Common myeloid progenitor, CD34-positive (primary cell): ENCODE data around the gene CTDSP2.
"Not testable (repeated sequence)": the region's sequence is repeated elsewhere in the genome, so short reads cannot be mapped to it uniquely, and the experiment has no call there.

Experiments used
- CTCF ChIA-PET: fragments of 350-600 bp; sonication (Branson Sonifier 250); formaldehyde crosslinking; loops from one replicate; lab custom pipeline; 2021; ENCODE audit warnings: antibody characterized with exemption; lab: Charles Lee
- POLR2A ChIA-PET: fragments of 350-600 bp; sonication (Branson Sonifier 250); formaldehyde crosslinking; loops from one replicate; lab custom pipeline; 2021; ENCODE audit warnings: antibody characterized with exemption; lab: Charles Lee
- DNase-seq, 3 donors: peaks; one replicate each; pipeline versions ENCODE4 v3.0.0 to v3.0.0-alpha.2; 2013
- H3K27ac ChIP-seq, 2 experiments: 1 replicate in 1 of 2; 2 replicates in 1 of 2; pipeline ENCODE4 v1.7.0; 2013; ENCODE audit warnings: inconsistent platforms in 2 of 2, low read length in 2 of 2, mild to moderate bottlenecking in 2 of 2, low read depth in 1 of 2, moderate library complexity in 1 of 2; ENCODE audit not compliant: severe bottlenecking in 2 of 2, insufficient read depth in 1 of 2, poor library complexity in 1 of 2
- H3K27me3 ChIP-seq, 5 experiments: replicated peaks in 2 of 5; 1 replicate in 3 of 5; 2 replicates in 2 of 5; pipeline versions ENCODE4 v1.6.1 to v1.7.0; 2013; ENCODE audit warnings: low read length in 4 of 5, mild to moderate bottlenecking in 2 of 5, moderate library complexity in 2 of 5, inconsistent platforms in 1 of 5; ENCODE audit not compliant: insufficient read depth in 5 of 5, control insufficient read depth in 4 of 5
- H3K36me3 ChIP-seq, 4 experiments: 1 replicate in 2 of 4; 2 replicates in 2 of 4; pipeline versions ENCODE4 v1.6.1 to v1.7.0; 2013; ENCODE audit warnings: low read length in 3 of 4, control low read depth in 1 of 4, mild to moderate bottlenecking in 1 of 4; ENCODE audit not compliant: control insufficient read depth in 4 of 4, insufficient read depth in 4 of 4
- H3K4me1 ChIP-seq, 4 experiments: 1 replicate in 3 of 4; 2 replicates in 1 of 4; pipeline versions ENCODE4 v1.6.1 to v1.7.1; 2013; ENCODE audit warnings: low read length in 3 of 4, mild to moderate bottlenecking in 3 of 4, control low read depth in 1 of 4, inconsistent platforms in 1 of 4, moderate library complexity in 1 of 4; ENCODE audit not compliant: control insufficient read depth in 4 of 4, insufficient read depth in 4 of 4; ENCODE audit errors: control extremely low read depth in 1 of 4
- H3K4me3 ChIP-seq, 7 experiments: 1 replicate in 4 of 7; 2 replicates in 3 of 7; pipeline versions ENCODE4 v1.5.1 to v1.7.0; 2013; ENCODE audit warnings: mild to moderate bottlenecking in 7 of 7, low read length in 6 of 7, moderate library complexity in 6 of 7, inconsistent platforms in 2 of 7, low read depth in 2 of 7, control low read depth in 1 of 7; ENCODE audit not compliant: insufficient read depth in 4 of 7, control insufficient read depth in 1 of 7; ENCODE audit errors: extremely low read depth in 1 of 7
- H3K9me3 ChIP-seq, 5 experiments: 1 replicate in 4 of 5; 2 replicates in 1 of 5; pipeline versions ENCODE4 v1.6.1 to v1.7.1; 2013; ENCODE audit warnings: low read length in 4 of 5, mild to moderate bottlenecking in 2 of 5, inconsistent platforms in 1 of 5, low read depth in 1 of 5, moderate library complexity in 1 of 5; ENCODE audit not compliant: control insufficient read depth in 4 of 5, insufficient read depth in 2 of 5; ENCODE audit errors: control extremely low read depth in 1 of 5
- WGBS: methylation state at CpG from one replicate; pipeline ENCODE4 v1.1.5; 2013; ENCODE audit not compliant: insufficient coverage; 5-methylcytosine and 5-hydroxymethylcytosine counted together

Gene CTDSP2

DNA sequence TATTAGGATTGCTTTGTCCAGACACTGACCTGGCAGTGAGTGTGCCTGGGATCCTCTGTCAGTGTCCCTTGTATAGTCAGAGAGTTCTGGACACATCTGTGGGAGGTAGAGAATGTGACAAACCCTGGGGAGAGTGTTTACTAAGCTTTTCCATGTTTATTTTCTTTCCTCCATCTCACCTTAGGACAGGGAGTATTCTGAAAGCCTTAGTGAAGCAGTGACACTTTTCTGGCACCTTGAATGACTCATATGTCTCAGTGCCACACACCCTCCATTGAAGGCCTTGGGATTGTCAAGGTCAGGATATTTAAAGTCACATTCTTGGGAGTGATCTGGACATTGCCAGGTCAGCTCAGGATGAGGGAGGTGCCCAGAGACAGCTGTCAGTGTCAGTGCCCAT is 34.9 kb upstream of the CTDSP2 start:
- H3K27ac ChIP-seq = no peak overlapping the region
- H3K36me3 ChIP-seq = no peaks in the 10 kb centered on the region
- peaks cover 0 to 9% (median 3%) of the 10 kb centered on the region in 5 experiments for H3K9me3 ChIP-seq
- DNase-seq = no peak
- H3K4me3 ChIP-seq = no peak overlapping the region
- H3K4me1 ChIP-seq = no peaks in the 10 kb centered on the region
- ChIA-PET CTCF (interaction anchor here (1.4 to 1.7 kb wide), 2 partner anchors 54 to 78 kb away, joined by 3 to 4 read pairs; no protein-coding TSS in a partner anchor), POLR2A (no interaction called here)
- H3K27me3 ChIP-seq = no peaks in the 10 kb centered on the region

DNA sequence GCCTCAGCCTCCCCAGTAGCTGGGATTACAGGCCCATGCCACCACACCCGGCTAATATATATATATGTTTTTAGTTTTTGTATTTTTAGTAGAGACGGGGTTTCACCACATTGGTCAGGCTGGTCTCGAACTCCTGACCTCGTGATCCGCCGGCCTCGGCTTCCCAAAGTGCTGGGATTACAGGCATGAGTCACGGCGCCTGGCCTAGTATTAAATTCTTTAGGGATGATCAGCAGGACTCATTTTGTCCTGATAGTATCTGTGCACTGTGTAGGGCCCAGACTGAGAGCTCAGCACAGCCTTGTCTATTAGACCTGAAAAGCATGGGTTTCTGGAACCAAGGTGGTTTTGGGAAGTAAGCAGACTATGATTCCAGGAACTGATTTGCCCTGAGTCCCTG is 34.5 kb upstream of the CTDSP2 start:
- H3K27me3 ChIP-seq, H3K36me3 ChIP-seq, H3K27ac ChIP-seq, DNase-seq, H3K4me3 ChIP-seq, POLR2A ChIA-PET, H3K9me3 ChIP-seq, H3K4me1 ChIP-seq: not testable (repeated sequence)
- 96% methylated on average over 7 of the region's 9 CpGs for WGBS
- CTCF ChIA-PET = interaction anchor here (0.6 to 1.7 kb wide), 5 partner anchors 9 to 78 kb away, joined by 3 to 4 read pairs (median 3); no protein-coding TSS in a partner anchor

DNA sequence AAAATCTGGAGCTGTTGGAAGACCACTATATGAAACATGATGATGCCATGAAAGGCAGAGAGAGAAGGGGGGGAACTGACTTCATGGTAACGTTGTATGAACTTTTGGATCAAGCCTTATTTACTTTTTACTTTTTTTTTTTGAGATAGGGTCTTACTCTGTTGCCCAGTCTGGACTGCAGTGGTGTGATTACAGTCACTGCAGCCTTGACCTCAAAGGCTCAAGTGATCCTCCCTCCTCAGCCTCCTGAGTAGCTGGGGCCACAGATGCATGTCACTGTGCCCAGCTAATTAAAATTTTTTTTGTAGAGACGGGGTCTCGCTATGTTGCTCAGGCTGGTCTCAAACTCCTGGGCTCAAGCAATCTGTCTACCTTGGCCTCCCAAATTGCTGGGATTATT is 31.3 kb upstream of the CTDSP2 start:
- no peaks in the 10 kb centered on the region for H3K27me3 ChIP-seq
- no peak for DNase-seq
- POLR2A ChIA-PET = no interaction called here
- no peak overlapping the region for H3K4me3 ChIP-seq
- H3K27ac ChIP-seq = no peak overlapping the region
- H3K4me1 ChIP-seq = peaks cover 0 to 10% (median 6%) of the 10 kb centered on the region in 4 experiments
- WGBS = 92% methylated on average over 3 of the region's 3 CpGs
- H3K36me3 ChIP-seq = no peaks in the 10 kb centered on the region
- no peaks in the 10 kb centered on the region for H3K9me3 ChIP-seq
- CTCF ChIA-PET = interaction anchor here (1.2 kb wide), 1 partner anchor 18 kb away, joined by 5 read pairs; no protein-coding TSS in a partner anchor

DNA sequence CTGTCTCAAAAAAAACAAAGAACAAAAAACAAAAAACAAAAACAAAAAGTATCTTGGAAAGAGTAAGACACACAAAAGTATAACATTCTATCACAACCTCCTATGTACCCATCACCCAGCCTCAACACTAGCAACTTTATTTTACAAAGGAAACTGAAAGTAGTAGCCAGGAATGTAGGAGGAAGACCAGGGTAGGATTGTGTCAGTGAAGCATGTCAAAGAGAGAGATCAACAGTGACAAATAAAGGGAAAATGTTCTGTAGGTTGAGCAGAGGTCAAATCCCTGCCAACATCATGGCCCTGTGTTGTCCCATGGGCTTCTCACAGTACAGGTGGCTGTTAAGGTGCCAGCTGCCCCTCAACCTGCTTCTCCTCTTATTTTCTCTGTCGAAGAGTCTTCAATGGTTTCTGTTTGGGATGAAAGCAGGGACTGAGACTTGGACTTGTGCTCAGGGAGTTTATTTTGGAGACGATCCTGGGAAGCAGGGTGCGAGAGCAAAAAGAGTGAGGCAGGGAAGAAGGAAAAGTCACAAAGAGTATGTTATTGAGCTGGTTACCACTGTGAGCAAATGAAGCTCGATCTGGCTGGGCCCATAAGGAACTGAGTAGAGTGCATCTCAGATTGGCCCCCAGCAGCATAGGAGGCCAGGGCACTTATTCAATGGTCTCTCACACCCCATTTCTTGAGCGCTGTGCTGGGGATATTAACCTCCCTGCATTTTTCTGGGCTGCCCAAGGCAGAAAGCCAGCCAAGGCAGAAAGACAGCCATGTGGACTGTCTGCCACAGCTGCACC is 29.4 kb upstream of the CTDSP2 start:
- WGBS = 98% methylated on average over 4 of the region's 5 CpGs
- POLR2A ChIA-PET = no interaction called here
- Histone ChIP-seq H3K36me3 (no peaks in the 10 kb centered on the region), H3K4me1 (peaks cover 0 to 10% (median 6%) of the 10 kb centered on the region in 4 experiments), H3K4me3 (no peak overlapping the region), H3K27me3 (no peaks in the 10 kb centered on the region), H3K27ac (no peak overlapping the region), H3K9me3 (no peaks in the 10 kb centered on the region)
- DNase-seq = no peak
- CTCF ChIA-PET = interaction anchor here (0.6 to 1.3 kb wide), 2 partner anchors 11 to 41 kb away, joined by 3 to 6 read pairs; no protein-coding TSS in a partner anchor

DNA sequence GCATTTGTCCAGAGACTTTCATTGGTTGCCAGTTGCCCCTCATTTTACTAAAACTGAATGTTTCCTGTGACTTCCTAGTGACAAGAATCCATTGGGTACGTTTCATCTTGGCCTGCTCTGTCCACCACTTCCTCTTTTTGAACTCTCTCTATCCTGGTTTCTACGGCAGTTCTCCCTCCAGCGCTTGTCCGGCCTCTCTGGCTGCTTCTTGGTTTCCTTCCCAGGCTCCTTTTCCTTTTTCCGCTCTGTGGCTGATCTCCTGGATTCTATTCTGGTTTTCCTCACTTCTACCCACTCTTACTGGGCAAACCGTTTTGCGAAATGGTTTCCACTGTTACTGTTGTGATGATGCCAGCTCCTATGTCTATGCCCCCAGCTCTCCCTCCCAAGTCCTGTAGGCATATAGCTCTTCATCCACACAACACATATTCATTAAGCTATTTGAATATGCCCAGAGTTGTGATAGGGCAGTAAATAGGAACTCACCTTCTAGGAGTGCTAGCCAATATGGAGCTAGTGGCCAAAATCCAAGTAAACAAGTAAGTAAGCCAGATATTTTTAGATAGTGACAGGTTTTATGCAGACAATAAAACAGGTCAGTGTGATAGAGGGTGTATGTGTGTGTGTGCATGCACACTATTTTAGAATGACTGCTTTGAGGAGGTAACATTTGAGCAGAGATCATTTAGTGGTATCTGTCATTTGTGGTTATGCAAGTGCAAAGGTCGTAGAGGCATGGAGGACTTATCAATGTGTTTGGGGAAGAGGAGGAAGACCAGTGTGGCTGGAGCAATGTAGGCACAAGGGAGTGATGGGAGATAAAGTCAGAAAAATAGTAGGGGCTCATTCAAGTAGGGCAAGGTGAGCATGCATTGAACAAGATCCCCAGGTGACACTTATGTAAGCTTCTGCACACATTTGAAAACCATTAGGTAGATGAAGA is 27.9 kb upstream of the CTDSP2 start:
- ChIA-PET POLR2A (interaction anchor here (0.6 kb wide), 1 partner anchor 9 kb away, joined by 3 read pairs; no protein-coding TSS in a partner anchor), CTCF (interaction anchor here (0.6 to 2.0 kb wide), 6 partner anchors 9 to 41 kb away, joined by 3 to 6 read pairs (median 3); no protein-coding TSS in a partner anchor)
- Histone ChIP-seq H3K27me3 (no peaks in the 10 kb centered on the region), H3K4me3 (no peak overlapping the region), H3K9me3 (no peaks in the 10 kb centered on the region), H3K27ac (no peak overlapping the region), H3K36me3 (no peaks in the 10 kb centered on the region), H3K4me1 (peaks cover 0 to 10% (median 6%) of the 10 kb centered on the region in 4 experiments)
- 50% methylated on average over 6 of the region's 8 CpGs for WGBS
- DNase-seq = peak in 2 of 3 donors; percentile 46 to 63

DNA sequence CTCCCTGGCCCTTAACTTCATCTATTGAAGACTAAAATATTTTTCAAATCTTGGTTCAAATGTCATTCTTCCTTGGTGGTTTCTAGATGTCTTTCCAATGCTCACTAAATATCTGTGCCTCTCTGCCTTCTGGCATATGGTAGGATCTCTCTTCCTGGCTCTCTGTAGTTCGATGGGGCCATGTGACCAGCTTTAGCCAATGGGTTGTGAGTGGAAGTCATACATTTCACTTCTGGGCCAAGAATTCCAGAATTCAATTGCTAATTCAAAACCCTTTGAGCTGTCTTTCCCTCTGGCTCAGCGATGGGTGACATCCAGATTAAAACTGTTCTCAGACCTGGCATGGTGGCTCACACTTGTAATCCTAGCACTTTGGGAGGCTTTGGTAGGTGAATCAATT is 25.8 kb upstream of the CTDSP2 start:
- H3K9me3 ChIP-seq = no peaks in the 10 kb centered on the region
- no peak for DNase-seq
- ChIA-PET CTCF (interaction anchor here (1.0 to 1.9 kb wide), 2 partner anchors 8 to 10 kb away, joined by 3 to 4 read pairs; no protein-coding TSS in a partner anchor), POLR2A (no interaction called here)
- no peak overlapping the region for H3K27ac ChIP-seq
- H3K27me3 ChIP-seq = no peaks in the 10 kb centered on the region
- no peak overlapping the region for H3K4me3 ChIP-seq
- WGBS = 93% methylated on average over 2 of the region's 2 CpGs
- H3K4me1 ChIP-seq = peaks cover 0 to 10% (median 6%) of the 10 kb centered on the region in 4 experiments
- no peaks in the 10 kb centered on the region for H3K36me3 ChIP-seq
